ENCODE results near the gene ATG7.

The ATG7 gene

GRCh38 chr3:11290743-11291680 lies 18.8 kb downstream of the ATG7 start:
- no peak overlapping the region for H3K4me3 ChIP-seq (ENCODE audit: low read length in 2 of 2)
- H3K9ac ChIP-seq (ENCODE audit: low read depth in 1 of 2, low read length in 2 of 2), result no peak overlapping the region
- no peak overlapping the region for H3K27ac ChIP-seq (ENCODE audit: low read depth in 2 of 2, low read length in 2 of 2)
- no peaks in the 10 kb centered on the region for H3K9me3 ChIP-seq (ENCODE audit: control insufficient read depth in 2 of 2, low read length in 2 of 2)
- peaks cover 0 to 9% of the 10 kb centered on the region in 2 donors for H3K36me3 ChIP-seq (ENCODE audit: control insufficient read depth in 2 of 2, insufficient read depth in 2 of 2, low read length in 2 of 2)
- H3K27me3 ChIP-seq (ENCODE audit: control insufficient read depth in 2 of 2, insufficient read depth in 2 of 2, low read length in 2 of 2), result no peaks in the 10 kb centered on the region
- H3K4me1 ChIP-seq (ENCODE audit: control insufficient read depth in 2 of 2, insufficient read depth in 2 of 2, low read length in 2 of 2), result peaks cover 4 to 17% of the 10 kb centered on the region in 2 donors

- Histone ChIP-seq H3K36me3 (ENCODE audit: control insufficient read depth in 2 of 2, insufficient read depth in 2 of 2, low read length in 2 of 2) (peaks cover 3 to 9% of the 10 kb centered on the region in 2 donors), H3K4me3 (ENCODE audit: low read length in 2 of 2) (no peak overlapping the region), H3K9me3 (ENCODE audit: control insufficient read depth in 2 of 2, low read length in 2 of 2) (no peaks in the 10 kb centered on the region), H3K27me3 (ENCODE audit: control insufficient read depth in 2 of 2, insufficient read depth in 2 of 2, low read length in 2 of 2) (no peaks in the 10 kb centered on the region), H3K9ac (ENCODE audit: low read depth in 1 of 2, low read length in 2 of 2) (no peak overlapping the region), H3K4me1 (ENCODE audit: control insufficient read depth in 2 of 2, insufficient read depth in 2 of 2, low read length in 2 of 2) (peaks cover 4 to 17% of the 10 kb centered on the region in 2 donors), H3K27ac (ENCODE audit: low read depth in 2 of 2, low read length in 2 of 2) (no peak overlapping the region)
Observed at GRCh38 chr3:11291808-11292207, 19.6 kb downstream of the ATG7 start.

- peaks cover 10 to 14% of the 10 kb centered on the region in 2 donors for H3K36me3 ChIP-seq (ENCODE audit: control insufficient read depth in 2 of 2, insufficient read depth in 2 of 2, low read length in 2 of 2)
Observed at GRCh38 chr3:11297126-11297525, 24.9 kb downstream of the ATG7 start.

GRCh38 chr3:11300970-11301369 lies 28.8 kb downstream of the ATG7 start:
- no peak overlapping the region for H3K4me3 ChIP-seq (ENCODE audit: low read length in 2 of 2)
- H3K36me3 ChIP-seq (ENCODE audit: control insufficient read depth in 2 of 2, insufficient read depth in 2 of 2, low read length in 2 of 2), result peaks cover 21 to 24% of the 10 kb centered on the region in 2 donors
- H3K4me1 ChIP-seq (ENCODE audit: control insufficient read depth in 2 of 2, insufficient read depth in 2 of 2, low read length in 2 of 2), result no peaks in the 10 kb centered on the region
- no peaks in the 10 kb centered on the region for H3K9me3 ChIP-seq (ENCODE audit: control insufficient read depth in 2 of 2, low read length in 2 of 2)
- H3K27me3 ChIP-seq (ENCODE audit: control insufficient read depth in 2 of 2, insufficient read depth in 2 of 2, low read length in 2 of 2), result no peaks in the 10 kb centered on the region
- no peak overlapping the region for H3K27ac ChIP-seq (ENCODE audit: low read depth in 2 of 2, low read length in 2 of 2)
- H3K9ac ChIP-seq (ENCODE audit: low read depth in 1 of 2, low read length in 2 of 2), result no peak overlapping the region

More at GRCh38 chr3:11297126-11297525, 24.9 kb downstream of the ATG7 start:
- Histone ChIP-seq H3K27ac (ENCODE audit: low read depth in 2 of 2, low read length in 2 of 2) (no peak overlapping the region), H3K27me3 (ENCODE audit: control insufficient read depth in 2 of 2, insufficient read depth in 2 of 2, low read length in 2 of 2) (no peaks in the 10 kb centered on the region), H3K9ac (ENCODE audit: low read depth in 1 of 2, low read length in 2 of 2) (no peak overlapping the region), H3K4me3 (ENCODE audit: low read length in 2 of 2) (no peak overlapping the region), H3K4me1 (ENCODE audit: control insufficient read depth in 2 of 2, insufficient read depth in 2 of 2, low read length in 2 of 2) (no peaks in the 10 kb centered on the region), H3K9me3 (ENCODE audit: control insufficient read depth in 2 of 2, low read length in 2 of 2) (no peaks in the 10 kb centered on the region)

- Histone ChIP-seq H3K36me3 (ENCODE audit: control insufficient read depth in 2 of 2, insufficient read depth in 2 of 2, low read length in 2 of 2) (peaks cover 27 to 34% of the 10 kb centered on the region in 2 donors), H3K9me3 (ENCODE audit: control insufficient read depth in 2 of 2, low read length in 2 of 2) (no peaks in the 10 kb centered on the region), H3K4me1 (ENCODE audit: control insufficient read depth in 2 of 2, insufficient read depth in 2 of 2, low read length in 2 of 2) (no peaks in the 10 kb centered on the region), H3K27me3 (ENCODE audit: control insufficient read depth in 2 of 2, insufficient read depth in 2 of 2, low read length in 2 of 2) (no peaks in the 10 kb centered on the region), H3K9ac (ENCODE audit: low read depth in 1 of 2, low read length in 2 of 2) (no peak overlapping the region), H3K4me3 (ENCODE audit: low read length in 2 of 2) (no peak overlapping the region), H3K27ac (ENCODE audit: low read depth in 2 of 2, low read length in 2 of 2) (no peak overlapping the region)
Observed at GRCh38 chr3:11302444-11302843, 30.2 kb downstream of the ATG7 start.

- H3K4me1 ChIP-seq (ENCODE audit: control insufficient read depth in 2 of 2, insufficient read depth in 2 of 2, low read length in 2 of 2), result no peaks in the 10 kb centered on the region
- no peak overlapping the region for H3K4me3 ChIP-seq (ENCODE audit: low read length in 2 of 2)
- H3K27me3 ChIP-seq (ENCODE audit: control insufficient read depth in 2 of 2, insufficient read depth in 2 of 2, low read length in 2 of 2), result no peaks in the 10 kb centered on the region
- H3K9me3 ChIP-seq (ENCODE audit: control insufficient read depth in 2 of 2, low read length in 2 of 2), result no peaks in the 10 kb centered on the region
- no peak overlapping the region for H3K9ac ChIP-seq (ENCODE audit: low read depth in 1 of 2, low read length in 2 of 2)
- peaks cover 43 to 47% of the 10 kb centered on the region in 2 donors for H3K36me3 ChIP-seq (ENCODE audit: control insufficient read depth in 2 of 2, insufficient read depth in 2 of 2, low read length in 2 of 2)
- H3K27ac ChIP-seq (ENCODE audit: low read depth in 2 of 2, low read length in 2 of 2), result no peak overlapping the region
Observed at GRCh38 chr3:11304175-11304574, 32.0 kb downstream of the ATG7 start.

- Histone ChIP-seq H3K4me3 (ENCODE audit: low read length in 2 of 2) (no peak overlapping the region), H3K27me3 (ENCODE audit: control insufficient read depth in 2 of 2, insufficient read depth in 2 of 2, low read length in 2 of 2) (no peaks in the 10 kb centered on the region), H3K9me3 (ENCODE audit: control insufficient read depth in 2 of 2, low read length in 2 of 2) (no peaks in the 10 kb centered on the region), H3K36me3 (ENCODE audit: control insufficient read depth in 2 of 2, insufficient read depth in 2 of 2, low read length in 2 of 2) (peaks cover 48 to 49% of the 10 kb centered on the region in 2 donors), H3K4me1 (ENCODE audit: control insufficient read depth in 2 of 2, insufficient read depth in 2 of 2, low read length in 2 of 2) (no peaks in the 10 kb centered on the region), H3K27ac (ENCODE audit: low read depth in 2 of 2, low read length in 2 of 2) (no peak overlapping the region), H3K9ac (ENCODE audit: low read depth in 1 of 2, low read length in 2 of 2) (no peak overlapping the region)
Observed at GRCh38 chr3:11305509-11305908, 33.3 kb downstream of the ATG7 start.

GRCh38 chr3:11306817-11307589 lies 34.8 kb downstream of the ATG7 start:
- Histone ChIP-seq H3K4me3 (ENCODE audit: low read length in 2 of 2) (no peak overlapping the region), H3K27me3 (ENCODE audit: control insufficient read depth in 2 of 2, insufficient read depth in 2 of 2, low read length in 2 of 2) (no peaks in the 10 kb centered on the region), H3K4me1 (ENCODE audit: control insufficient read depth in 2 of 2, insufficient read depth in 2 of 2, low read length in 2 of 2) (no peaks in the 10 kb centered on the region), H3K36me3 (ENCODE audit: control insufficient read depth in 2 of 2, insufficient read depth in 2 of 2, low read length in 2 of 2) (peaks cover 44 to 45% of the 10 kb centered on the region in 2 donors), H3K9ac (ENCODE audit: low read depth in 1 of 2, low read length in 2 of 2) (no peak overlapping the region), H3K27ac (ENCODE audit: low read depth in 2 of 2, low read length in 2 of 2) (peak overlapping the region; percentile 19 to 25), H3K9me3 (ENCODE audit: control insufficient read depth in 2 of 2, low read length in 2 of 2) (no peaks in the 10 kb centered on the region)

GRCh38 chr3:11307830-11308432 lies 35.7 kb downstream of the ATG7 start:
- no peak overlapping the region for H3K9ac ChIP-seq (ENCODE audit: low read depth in 1 of 2, low read length in 2 of 2)
- H3K36me3 ChIP-seq (ENCODE audit: control insufficient read depth in 2 of 2, insufficient read depth in 2 of 2, low read length in 2 of 2), result peaks cover 47 to 50% of the 10 kb centered on the region in 2 donors
- no peaks in the 10 kb centered on the region for H3K9me3 ChIP-seq (ENCODE audit: control insufficient read depth in 2 of 2, low read length in 2 of 2)
- H3K27ac ChIP-seq (ENCODE audit: low read depth in 2 of 2, low read length in 2 of 2), result peak overlapping the region; percentile 19 to 25
- no peaks in the 10 kb centered on the region for H3K4me1 ChIP-seq (ENCODE audit: control insufficient read depth in 2 of 2, insufficient read depth in 2 of 2, low read length in 2 of 2)
- H3K4me3 ChIP-seq (ENCODE audit: low read length in 2 of 2), result no peak overlapping the region
- H3K27me3 ChIP-seq (ENCODE audit: control insufficient read depth in 2 of 2, insufficient read depth in 2 of 2, low read length in 2 of 2), result no peaks in the 10 kb centered on the region

- H3K9me3 ChIP-seq (ENCODE audit: control insufficient read depth in 2 of 2, low read length in 2 of 2), result no peaks in the 10 kb centered on the region
- H3K27me3 ChIP-seq (ENCODE audit: control insufficient read depth in 2 of 2, insufficient read depth in 2 of 2, low read length in 2 of 2), result no peaks in the 10 kb centered on the region
- H3K4me3 ChIP-seq (ENCODE audit: low read length in 2 of 2), result no peak overlapping the region
- H3K36me3 ChIP-seq (ENCODE audit: control insufficient read depth in 2 of 2, insufficient read depth in 2 of 2, low read length in 2 of 2), result peaks cover 61 to 62% of the 10 kb centered on the region in 2 donors
- H3K27ac ChIP-seq (ENCODE audit: low read depth in 2 of 2, low read length in 2 of 2), result no peak overlapping the region
- no peak overlapping the region for H3K9ac ChIP-seq (ENCODE audit: low read depth in 1 of 2, low read length in 2 of 2)
- no peaks in the 10 kb centered on the region for H3K4me1 ChIP-seq (ENCODE audit: control insufficient read depth in 2 of 2, insufficient read depth in 2 of 2, low read length in 2 of 2)
Observed at GRCh38 chr3:11310258-11310657, 38.1 kb downstream of the ATG7 start.

Data from mucosa of rectum (tissue), 2 donors.